Activated CD8-positive, alpha-beta T cell treated with anti-CD3 and anti-CD28 coated beads for 36 hours (primary cell): ENCODE data around the gene PDIA3. TPM values are rescaled to one million over a fixed set of nuclear protein-coding genes. Genes with fewer than 3 reads are reported as not detected.

ENCODE experiments used
- ATAC-seq: fragments of 200-7000 bp; cut with Tn5 transposase; one replicate; pipeline ENCODE4 v1.10.0; 2021; ENCODE audit warnings: mild to moderate bottlenecking, moderate library complexity
- CTCF ChIA-PET: fragments of 350-600 bp; sonication (Branson Sonifier 250); formaldehyde crosslinking; loops from one replicate; lab custom pipeline; 2021; ENCODE audit warnings: antibody characterized with exemption; lab: Charles Lee
- POLR2A ChIA-PET: fragments of 350-600 bp; sonication (Branson Sonifier 250); formaldehyde crosslinking; loops from one replicate; lab custom pipeline; 2021; ENCODE audit warnings: antibody characterized with exemption; lab: Charles Lee
- DNase-seq: peaks from one replicate; pipeline ENCODE4 v3.0.0-alpha.2; 2020
- H3K27ac Mint-ChIP-seq: one replicate; pipeline ENCODE4 v1.8.0; 2021; ENCODE audit warnings: mild to moderate bottlenecking, mixed read lengths
- H3K27me3 Mint-ChIP-seq: one replicate; pipeline ENCODE4 v1.8.0; 2021; ENCODE audit warnings: mixed read lengths
- H3K36me3 Mint-ChIP-seq: one replicate; pipeline ENCODE4 v1.8.0; 2021; ENCODE audit warnings: low read depth, mixed read lengths
- H3K4me1 Mint-ChIP-seq: one replicate; pipeline ENCODE4 v1.8.0; 2021; ENCODE audit warnings: low read depth, mixed read lengths
- H3K4me3 Mint-ChIP-seq: one replicate; pipeline ENCODE4 v1.8.0; 2021; ENCODE audit warnings: mild to moderate bottlenecking, moderate library complexity, mixed read lengths
- H3K9me3 Mint-ChIP-seq: one replicate; pipeline ENCODE4 v1.8.0; 2021; ENCODE audit warnings: mixed read lengths
- CTCF ChIP-seq: fragments of 200-600 bp; IDR thresholded peaks from one replicate; pipeline ENCODE4 v1.8.0; 2022; ENCODE audit warnings: antibody characterized with exemption, mild to moderate bottlenecking
- intact Hi-C: fragments of 100-400 bp; cut with micrococcal nuclease; formaldehyde crosslinking; loops from one replicate; pipeline ENCODE4 v1.10.0; 2022
- total RNA-seq, 2 experiments: library from RNA; stranded (reverse); gene quantifications; one replicate each; pipeline ENCODE4 v1.2.3, GENCODE V29; 2021

The PDIA3 gene
- total RNA-seq, 2 experiments from 2014 or later: 213 to 241 TPM

GRCh38 chr15:43795197-43795596 is 49.0 kb downstream of the PDIA3 start:
- Mint-ChIP-seq H3K27ac (peak overlapping the region; percentile 98), H3K36me3 (peaks cover 67% of the 10 kb centered on the region), H3K27me3 (no peaks in the 10 kb centered on the region), H3K4me1 (peaks cover 60% of the 10 kb centered on the region), H3K9me3 (peaks cover 2% of the 10 kb centered on the region), H3K4me3 (peak overlapping the region; percentile 9)
- ChIA-PET POLR2A (interaction anchor here (0.7 to 2.6 kb wide), 6 partner anchors 8 to 29 kb away, joined by 3 to 11 read pairs (median 4); partner anchors contain the start of gene MFAP1), CTCF (interaction anchor here (1.0 to 3.1 kb wide), 5 partner anchors 10 to 25 kb away, joined by 3 to 17 read pairs (median 5); partner anchors contain the start of gene ELL3)
- intact Hi-C loops: no loop called here
- DNase-seq (no peak), ATAC-seq (no peak)
- TF ChIP-seq CTCF: no peak

DNA sequence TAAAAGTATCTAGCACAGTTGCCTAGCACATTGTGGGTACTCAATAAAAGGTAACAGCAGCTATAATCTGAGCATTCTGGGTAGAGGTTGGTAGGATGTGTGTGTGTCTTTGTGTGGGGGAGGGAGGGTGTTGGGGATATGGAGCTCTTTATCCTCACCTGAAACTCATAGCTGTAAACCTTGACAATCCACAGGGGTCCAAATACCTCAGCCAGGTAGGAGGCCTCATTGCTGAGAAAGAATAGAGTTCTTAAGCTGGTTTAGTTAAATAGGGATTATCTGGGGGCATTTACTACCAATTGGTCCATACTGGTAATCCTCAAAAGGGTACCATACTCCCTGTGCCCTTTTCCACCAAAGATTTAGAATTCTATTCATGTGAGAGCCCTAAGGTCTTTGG is 49.8 kb downstream of the PDIA3 start:
- CTCF ChIA-PET: interaction anchor here (1.0 to 1.9 kb wide), 4 partner anchors 9 to 26 kb away, joined by 3 to 5 read pairs (median 4); partner anchors contain the start of gene ELL3
- no peak for TF ChIP-seq CTCF
- Mint-ChIP-seq H3K9me3 (peaks cover 3% of the 10 kb centered on the region), H3K4me1 (peaks cover 62% of the 10 kb centered on the region), H3K4me3 (no peak overlapping the region), H3K36me3 (peaks cover 75% of the 10 kb centered on the region), H3K27ac (peak overlapping the region; percentile 36), H3K27me3 (no peaks in the 10 kb centered on the region)
- intact Hi-C loops: no loop called here
- DNase-seq: no peak
- no peak for ATAC-seq
- POLR2A ChIA-PET: interaction anchor here (0.8 to 2.6 kb wide), 4 partner anchors 9 to 50 kb away, joined by 3 to 11 read pairs (median 4); partner anchors contain the start of genes ELL3, MFAP1 and PDIA3

DNA sequence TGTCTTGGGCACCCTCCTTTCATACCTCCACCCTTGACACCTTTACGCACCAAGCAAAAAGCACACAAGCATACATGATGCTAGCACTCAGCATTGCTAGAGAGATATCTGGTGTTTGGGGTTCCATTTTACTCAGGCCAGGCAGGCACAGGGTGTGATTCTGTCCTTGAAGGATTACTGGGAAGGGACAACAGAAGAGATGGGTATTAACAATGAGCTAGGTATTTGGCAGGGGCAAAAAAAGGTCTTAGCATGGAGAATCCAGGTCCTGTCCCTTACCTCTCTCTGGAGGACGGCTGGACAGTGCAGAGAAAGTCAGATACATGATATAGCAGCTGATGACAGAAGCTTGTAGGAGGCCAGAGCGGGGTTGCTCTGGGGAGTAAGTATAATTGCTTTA is 50.3 kb downstream of the PDIA3 start:
- ChIA-PET CTCF (interaction anchor here (1.7 to 1.9 kb wide), 2 partner anchors 20 to 26 kb away, joined by 5 read pairs; partner anchors contain the start of gene ELL3), POLR2A (interaction anchor here (0.6 to 2.6 kb wide), 6 partner anchors 8 to 51 kb away, joined by 3 to 11 read pairs (median 3); partner anchors contain the start of genes ELL3, MFAP1, PDIA3 and WDR76)
- peak overlapping the region; percentile 41 for H3K27ac Mint-ChIP-seq
- peaks cover 62% of the 10 kb centered on the region for H3K4me1 Mint-ChIP-seq
- ATAC-seq (no peak), DNase-seq (no peak)
- H3K36me3 Mint-ChIP-seq: peaks cover 80% of the 10 kb centered on the region
- peaks cover 3% of the 10 kb centered on the region for H3K9me3 Mint-ChIP-seq
- TF ChIP-seq CTCF: no peak
- no peak overlapping the region for H3K4me3 Mint-ChIP-seq
- intact Hi-C loops: no loop called here
- no peaks in the 10 kb centered on the region for H3K27me3 Mint-ChIP-seq

- Mint-ChIP-seq H3K4me1 (peaks cover 55% of the 10 kb centered on the region), H3K9me3 (peaks cover 3% of the 10 kb centered on the region), H3K27me3 (no peaks in the 10 kb centered on the region), H3K4me3 (no peak overlapping the region), H3K36me3 (peaks cover 69% of the 10 kb centered on the region), H3K27ac (peak overlapping the region; percentile 99)
- CTCF ChIA-PET: interaction anchor here (1.3 to 2.4 kb wide), 2 partner anchors 22 to 29 kb away, joined by 4 to 15 read pairs; partner anchors contain the start of gene ELL3
- intact Hi-C loops: no loop called here
- ATAC-seq (no peak), DNase-seq (no peak)
- POLR2A ChIA-PET: interaction anchor here (1.2 to 4.6 kb wide), 8 partner anchors 7 to 52 kb away, joined by 3 to 37 read pairs (median 8); partner anchors contain the start of genes ELL3, MFAP1, SERF2 and WDR76
- TF ChIP-seq CTCF: no peak
Measured at GRCh38 chr15:43799209-43799944, 53.1 kb downstream of the PDIA3 start.
